WI38 (cell line): Measurements from ENCODE around the gene MFSD11.

Experiments used
- H3K4me3 ChIP-seq: 2 replicates; pipeline ENCODE4 v1.5.1; 2011; ENCODE audit warnings: low read depth, mild to moderate bottlenecking, control low read depth, low read length
- CTCF ChIP-seq: IDR thresholded peaks from 2 replicates; pipeline ENCODE4 v1.5.1; 2012; ENCODE audit warnings: low read depth, mild to moderate bottlenecking, control low read depth, low read length

Gene MFSD11

GRCh38 chr17:76737676-76738467, at the start of gene MFSD11:
TSS of gene MFSD11 (plus strand) at chr17:76738119. CDS start at chr17:76738353, 234 bp downstream.
- H3K4me3 ChIP-seq = peak within 1 kb of the TSS; percentile 95
- TF ChIP-seq CTCF = no peak

GRCh38 chr17:76688165-76688622, 49.7 kb upstream of the MFSD11 start:
- no peak overlapping the region for H3K4me3 ChIP-seq
- TF ChIP-seq CTCF = no peak

- no peak for TF ChIP-seq CTCF
- no peak overlapping the region for H3K4me3 ChIP-seq
Observed at GRCh38 chr17:76689859-76690258, 48.1 kb upstream of the MFSD11 start.

- no peak for TF ChIP-seq CTCF
- no peak overlapping the region for H3K4me3 ChIP-seq
Observed at GRCh38 chr17:76690596-76691280, 47.2 kb upstream of the MFSD11 start.

GRCh38 chr17:76691379-76692191, 46.3 kb upstream of the MFSD11 start:
- TF ChIP-seq CTCF = no peak
- H3K4me3 ChIP-seq = no peak overlapping the region

- no peak overlapping the region for H3K4me3 ChIP-seq
- no peak for TF ChIP-seq CTCF
Observed at GRCh38 chr17:76695059-76695831, 42.7 kb upstream of the MFSD11 start.
